Measurements from ENCODE around the gene CSTPP1.
"Not testable (repeated sequence)": the region's sequence is repeated elsewhere in the genome, so short reads cannot be mapped to it uniquely, and the experiment has no call there.

Gene CSTPP1

GRCh38 chr11:47061429-47062178, 125.0 kb downstream of the CSTPP1 start:
- Histone ChIP-seq H2AFZ (ENCODE audit: low read length, unreplicated experiment) (no peak overlapping the region), H3K27ac (ENCODE audit: low read depth, low read length) (no peak overlapping the region), H3K27me3 (ENCODE audit: insufficient read depth, low read length) (no peaks in the 10 kb centered on the region), H3K4me1 (ENCODE audit: control insufficient read depth, insufficient read depth, low read length, unreplicated experiment) (peaks cover 13% of the 10 kb centered on the region), H3K79me2 (ENCODE audit: control insufficient read depth, insufficient read depth, low read length, unreplicated experiment) (no peaks in the 10 kb centered on the region), H3K4me3 (ENCODE audit: low read depth, low read length) (no peak overlapping the region), H3K36me3 (ENCODE audit: insufficient read depth, low read length) (no peaks in the 10 kb centered on the region)

- H3K27me3 ChIP-seq (ENCODE audit: insufficient read depth, low read length) = no peaks in the 10 kb centered on the region
- H2AFZ ChIP-seq (ENCODE audit: low read length, unreplicated experiment) = no peak overlapping the region
- H3K36me3 ChIP-seq (ENCODE audit: insufficient read depth, low read length) = no peaks in the 10 kb centered on the region
- no peak overlapping the region for H3K27ac ChIP-seq (ENCODE audit: low read depth, low read length)
- no peaks in the 10 kb centered on the region for H3K79me2 ChIP-seq (ENCODE audit: control insufficient read depth, insufficient read depth, low read length, unreplicated experiment)
- H3K4me1 ChIP-seq (ENCODE audit: control insufficient read depth, insufficient read depth, low read length, unreplicated experiment) = peaks cover 21% of the 10 kb centered on the region
- no peak overlapping the region for H3K4me3 ChIP-seq (ENCODE audit: low read depth, low read length)
These were observed 126.2 kb downstream of the CSTPP1 start for GRCh38 chr11:47062736-47063135.

- H3K27me3 ChIP-seq (ENCODE audit: insufficient read depth, low read length) = no peaks in the 10 kb centered on the region
- H3K4me3 ChIP-seq (ENCODE audit: low read depth, low read length) = no peak overlapping the region
- no peaks in the 10 kb centered on the region for H3K79me2 ChIP-seq (ENCODE audit: control insufficient read depth, insufficient read depth, low read length, unreplicated experiment)
- no peak overlapping the region for H2AFZ ChIP-seq (ENCODE audit: low read length, unreplicated experiment)
- H3K36me3 ChIP-seq (ENCODE audit: insufficient read depth, low read length) = no peaks in the 10 kb centered on the region
- no peak overlapping the region for H3K27ac ChIP-seq (ENCODE audit: low read depth, low read length)
- peaks cover 11% of the 10 kb centered on the region for H3K4me1 ChIP-seq (ENCODE audit: control insufficient read depth, insufficient read depth, low read length, unreplicated experiment)
These were observed 130.8 kb downstream of the CSTPP1 start for GRCh38 chr11:47067401-47067800.

GRCh38 chr11:47070769-47071168, 134.2 kb downstream of the CSTPP1 start:
- Histone ChIP-seq H3K27ac (ENCODE audit: low read depth, low read length) (no peak overlapping the region), H3K36me3 (ENCODE audit: insufficient read depth, low read length) (no peaks in the 10 kb centered on the region)

GRCh38 chr11:47071341-47071740, 134.8 kb downstream of the CSTPP1 start:
- Histone ChIP-seq H3K27ac (ENCODE audit: low read depth, low read length) (no peak overlapping the region), H3K79me2 (ENCODE audit: control insufficient read depth, insufficient read depth, low read length, unreplicated experiment) (no peaks in the 10 kb centered on the region), H3K36me3 (ENCODE audit: insufficient read depth, low read length) (no peaks in the 10 kb centered on the region), H3K4me1 (ENCODE audit: control insufficient read depth, insufficient read depth, low read length, unreplicated experiment) (peaks cover 11% of the 10 kb centered on the region), H2AFZ (ENCODE audit: low read length, unreplicated experiment) (no peak overlapping the region), H3K4me3 (ENCODE audit: low read depth, low read length) (no peak overlapping the region), H3K27me3 (ENCODE audit: insufficient read depth, low read length) (no peaks in the 10 kb centered on the region)

More at GRCh38 chr11:47070769-47071168, 134.2 kb downstream of the CSTPP1 start:
- no peaks in the 10 kb centered on the region for H3K79me2 ChIP-seq (ENCODE audit: control insufficient read depth, insufficient read depth, low read length, unreplicated experiment)
- H3K4me3 ChIP-seq (ENCODE audit: low read depth, low read length) = no peak overlapping the region
- no peaks in the 10 kb centered on the region for H3K27me3 ChIP-seq (ENCODE audit: insufficient read depth, low read length)
- H3K4me1 ChIP-seq (ENCODE audit: control insufficient read depth, insufficient read depth, low read length, unreplicated experiment) = peaks cover 11% of the 10 kb centered on the region
- no peak overlapping the region for H2AFZ ChIP-seq (ENCODE audit: low read length, unreplicated experiment)

GRCh38 chr11:47071791-47072261, 135.3 kb downstream of the CSTPP1 start:
- Histone ChIP-seq H2AFZ (ENCODE audit: low read length, unreplicated experiment) (no peak overlapping the region), H3K4me1 (ENCODE audit: control insufficient read depth, insufficient read depth, low read length, unreplicated experiment) (peaks cover 8% of the 10 kb centered on the region), H3K27me3 (ENCODE audit: insufficient read depth, low read length) (no peaks in the 10 kb centered on the region), H3K79me2 (ENCODE audit: control insufficient read depth, insufficient read depth, low read length, unreplicated experiment) (no peaks in the 10 kb centered on the region), H3K4me3 (ENCODE audit: low read depth, low read length) (no peak overlapping the region), H3K27ac (ENCODE audit: low read depth, low read length) (no peak overlapping the region), H3K36me3 (ENCODE audit: insufficient read depth, low read length) (no peaks in the 10 kb centered on the region)

- Histone ChIP-seq H3K27ac (ENCODE audit: low read depth, low read length) (no peak overlapping the region), H3K27me3 (ENCODE audit: insufficient read depth, low read length) (no peaks in the 10 kb centered on the region), H3K4me1 (ENCODE audit: control insufficient read depth, insufficient read depth, low read length, unreplicated experiment) (peaks cover 4% of the 10 kb centered on the region), H3K4me3 (ENCODE audit: low read depth, low read length) (no peak overlapping the region), H3K36me3 (ENCODE audit: insufficient read depth, low read length) (0 out of 2 replicates have a peak, but pooled peaks cover 4% of the 10 kb centered on the region), H3K79me2 (ENCODE audit: control insufficient read depth, insufficient read depth, low read length, unreplicated experiment) (no peaks in the 10 kb centered on the region), H2AFZ (ENCODE audit: low read length, unreplicated experiment) (no peak overlapping the region)
These were observed 142.4 kb downstream of the CSTPP1 start for GRCh38 chr11:47078751-47079521.

GRCh38 chr11:47080775-47081174, 144.2 kb downstream of the CSTPP1 start:
- not testable (repeated sequence) for H3K36me3 ChIP-seq (ENCODE audit: insufficient read depth, low read length)

GRCh38 chr11:47083913-47084312, 147.4 kb downstream of the CSTPP1 start:
- H3K79me2 ChIP-seq (ENCODE audit: control insufficient read depth, insufficient read depth, low read length, unreplicated experiment) = no peaks in the 10 kb centered on the region
- no peak overlapping the region for H2AFZ ChIP-seq (ENCODE audit: low read length, unreplicated experiment)
- H3K4me1 ChIP-seq (ENCODE audit: control insufficient read depth, insufficient read depth, low read length, unreplicated experiment) = peaks cover 10% of the 10 kb centered on the region
- H3K36me3 ChIP-seq (ENCODE audit: insufficient read depth, low read length) = 0 out of 2 replicates have a peak, but pooled peaks cover 4% of the 10 kb centered on the region
- no peak overlapping the region for H3K4me3 ChIP-seq (ENCODE audit: low read depth, low read length)
- no peaks in the 10 kb centered on the region for H3K27me3 ChIP-seq (ENCODE audit: insufficient read depth, low read length)
- H3K27ac ChIP-seq (ENCODE audit: low read depth, low read length) = no peak overlapping the region

More at GRCh38 chr11:47080775-47081174, 144.2 kb downstream of the CSTPP1 start:
- H3K27ac ChIP-seq (ENCODE audit: low read depth, low read length); H3K4me3 ChIP-seq (ENCODE audit: low read depth, low read length); H3K27me3 ChIP-seq (ENCODE audit: insufficient read depth, low read length); H2AFZ ChIP-seq (ENCODE audit: low read length, unreplicated experiment); H3K4me1 ChIP-seq (ENCODE audit: control insufficient read depth, insufficient read depth, low read length, unreplicated experiment); H3K79me2 ChIP-seq (ENCODE audit: control insufficient read depth, insufficient read depth, low read length, unreplicated experiment): not testable (repeated sequence)

- peaks cover 10% of the 10 kb centered on the region for H3K4me1 ChIP-seq (ENCODE audit: control insufficient read depth, insufficient read depth, low read length, unreplicated experiment)
- no peak overlapping the region for H3K27ac ChIP-seq (ENCODE audit: low read depth, low read length)
- no peaks in the 10 kb centered on the region for H3K27me3 ChIP-seq (ENCODE audit: insufficient read depth, low read length)
- H3K4me3 ChIP-seq (ENCODE audit: low read depth, low read length) = no peak overlapping the region
- no peaks in the 10 kb centered on the region for H3K79me2 ChIP-seq (ENCODE audit: control insufficient read depth, insufficient read depth, low read length, unreplicated experiment)
- H3K36me3 ChIP-seq (ENCODE audit: insufficient read depth, low read length) = 0 out of 2 replicates have a peak, but pooled peaks cover 4% of the 10 kb centered on the region
- H2AFZ ChIP-seq (ENCODE audit: low read length, unreplicated experiment) = no peak overlapping the region
These were observed 151.2 kb downstream of the CSTPP1 start for GRCh38 chr11:47087801-47088200.
